H7 (cell line): ENCODE measurements around the gene RBM19. TPM values are rescaled to one million over a fixed set of nuclear protein-coding genes. Genes with fewer than 3 reads are reported as not detected.
"Not testable (repeated sequence)": the region's sequence is repeated elsewhere in the genome, so short reads cannot be mapped to it uniquely, and the experiment has no call there.

ENCODE experiments used
- DNase-seq: peaks from one replicate; pipeline ENCODE4 v3.0.0; 2012
- H3K27me3 ChIP-seq: 2 replicates; pipeline ENCODE4 v1.6.0; 2011; ENCODE audit warnings: mild to moderate bottlenecking, low read length; ENCODE audit not compliant: control insufficient read depth, insufficient read depth
- H3K36me3 ChIP-seq: replicated peaks from 2 replicates; pipeline ENCODE4 v1.5.1; 2011; ENCODE audit warnings: low read length; ENCODE audit not compliant: control insufficient read depth, insufficient read depth
- H3K4me3 ChIP-seq: 2 replicates; pipeline ENCODE4 v1.5.1; 2011; ENCODE audit warnings: low read depth, mild to moderate bottlenecking, control low read depth, low read length, moderate library complexity; ENCODE audit not compliant: insufficient read depth
- total RNA-seq: library from RNA; depleted of rRNA; stranded (reverse); fragments of >200 nt; shearing (Covaris generic); gene quantifications from 2 replicates; pipeline ENCODE4 v1.2.3, GENCODE V29; 2014

RBM19 gene
- total RNA-seq, 1 experiment from 2014 or later, result 36.1 TPM

GRCh38 chr12:113820309-113820708 lies 145.8 kb downstream of the RBM19 start:
- DNase-seq, result no peak
- Histone ChIP-seq H3K27me3 (no peaks in the 10 kb centered on the region), H3K36me3 (no peaks in the 10 kb centered on the region; the same call in 1 of the 2 replicates), H3K4me3 (no peak overlapping the region)

- DNase-seq, result no peak
Measured at GRCh38 chr12:113819495-113819894, 146.6 kb downstream of the RBM19 start.

GRCh38 chr12:113818833-113819232 lies 147.3 kb downstream of the RBM19 start:
- peak; percentile 91 for DNase-seq
- Histone ChIP-seq H3K4me3 (no peak overlapping the region), H3K36me3 (no peaks in the 10 kb centered on the region; the same call in 1 of the 2 replicates), H3K27me3 (no peaks in the 10 kb centered on the region)

More at GRCh38 chr12:113819495-113819894, 146.6 kb downstream of the RBM19 start:
- Histone ChIP-seq H3K4me3 (no peak overlapping the region), H3K27me3 (no peaks in the 10 kb centered on the region), H3K36me3 (no peaks in the 10 kb centered on the region; the same call in 1 of the 2 replicates)

- DNase-seq, result no peak
- no peak overlapping the region for H3K4me3 ChIP-seq
- no peaks in the 10 kb centered on the region for H3K27me3 ChIP-seq
- H3K36me3 ChIP-seq, result no peaks in the 10 kb centered on the region; the same call in 1 of the 2 replicates
Measured at GRCh38 chr12:113818283-113818682, 147.8 kb downstream of the RBM19 start.

GRCh38 chr12:113816866-113817265 lies 149.3 kb downstream of the RBM19 start:
- Histone ChIP-seq H3K4me3 (no peak overlapping the region), H3K36me3 (no peaks in the 10 kb centered on the region; the same call in 1 of the 2 replicates), H3K27me3 (no peaks in the 10 kb centered on the region)
- DNase-seq, result no peak

GRCh38 chr12:113815031-113815430 lies 151.1 kb downstream of the RBM19 start:
- no peak overlapping the region for H3K4me3 ChIP-seq

GRCh38 chr12:113813229-113813541 lies 152.9 kb downstream of the RBM19 start:
- Histone ChIP-seq H3K27me3 (no peaks in the 10 kb centered on the region), H3K4me3 (no peak overlapping the region), H3K36me3 (no peaks in the 10 kb centered on the region; the same call in 1 of the 2 replicates)
- DNase-seq, result no peak

More at GRCh38 chr12:113815031-113815430, 151.1 kb downstream of the RBM19 start:
- DNase-seq, result no peak
- no peaks in the 10 kb centered on the region for H3K27me3 ChIP-seq
- H3K36me3 ChIP-seq, result no peaks in the 10 kb centered on the region; the same call in 1 of the 2 replicates

GRCh38 chr12:113812411-113813228 lies 153.5 kb downstream of the RBM19 start:
- DNase-seq, result no peak
- Histone ChIP-seq H3K27me3 (no peaks in the 10 kb centered on the region), H3K4me3 (no peak overlapping the region), H3K36me3 (no peaks in the 10 kb centered on the region; the same call in 1 of the 2 replicates)

- H3K36me3 ChIP-seq, H3K4me3 ChIP-seq, DNase-seq, H3K27me3 ChIP-seq: not testable (repeated sequence)
Measured at GRCh38 chr12:113809462-113810220, 156.5 kb downstream of the RBM19 start.

GRCh38 chr12:113808095-113808951 lies 157.8 kb downstream of the RBM19 start:
- H3K27me3 ChIP-seq, result no peaks in the 10 kb centered on the region
- H3K4me3 ChIP-seq, result no peak overlapping the region
- no peak for DNase-seq
- H3K36me3 ChIP-seq, result no peaks in the 10 kb centered on the region

GRCh38 chr12:113805673-113806072 lies 160.5 kb downstream of the RBM19 start:
- Histone ChIP-seq H3K4me3 (no peak overlapping the region), H3K27me3 (no peaks in the 10 kb centered on the region), H3K36me3 (no peaks in the 10 kb centered on the region)
- DNase-seq, result no peak

GRCh38 chr12:113804961-113805600 lies 161.0 kb downstream of the RBM19 start:
- Histone ChIP-seq H3K4me3 (no peak overlapping the region), H3K27me3 (no peaks in the 10 kb centered on the region), H3K36me3 (no peaks in the 10 kb centered on the region)
- no peak for DNase-seq

- Histone ChIP-seq H3K27me3 (no peaks in the 10 kb centered on the region), H3K36me3 (no peaks in the 10 kb centered on the region), H3K4me3 (no peak overlapping the region)
- no peak for DNase-seq
Measured at GRCh38 chr12:113803759-113804140, 162.4 kb downstream of the RBM19 start.
